Measurements from ENCODE around the gene CHMP1B. TPM values are rescaled to one million over a fixed set of nuclear protein-coding genes. Genes with fewer than 3 reads are reported as not detected.

CHMP1B gene
- total and polyA plus RNA-seq, 9 of the 15 experiments (the other 6 are each of a cell fraction or from before 2014, with no cell fraction given), result 12.3 to 29.9 (median 19.0) TPM

DNA sequence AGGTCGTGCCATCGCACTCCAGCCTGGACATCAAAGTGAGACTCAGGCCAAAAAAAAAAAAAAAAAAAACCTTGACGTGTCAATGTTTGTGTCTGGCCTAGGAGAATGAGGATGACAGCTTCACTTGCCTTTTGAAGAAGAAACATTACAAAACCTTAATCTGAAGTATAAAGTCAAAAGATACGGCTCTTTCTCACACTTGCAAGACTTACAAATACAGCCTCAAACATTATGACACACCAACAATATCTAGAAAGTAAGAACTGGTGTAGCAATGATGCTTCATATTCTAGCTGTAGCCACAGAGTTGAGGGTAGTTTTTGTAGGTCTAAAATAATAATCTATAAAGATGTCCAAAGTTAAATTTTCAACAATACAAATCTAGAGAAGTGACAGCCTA lies 31.4 kb downstream of the CHMP1B start:
- Histone ChIP-seq H3K4me3 (no peak overlapping the region), H4K20me1 (replicated peaks; ENCODE audit: control insufficient read depth, insufficient read depth, low read length) (no peaks in the 10 kb centered on the region), H3K4me2 (ENCODE audit: insufficient read depth, low read length) (no peak overlapping the region), H2AFZ (ENCODE audit: low read depth, low read length) (no peak overlapping the region), H3K4me1 (replicated peaks in 1 of 2; ENCODE audit: control insufficient read depth in 2 of 2, insufficient read depth in 2 of 2, low read length in 2 of 2) (peaks cover 9 to 16% of the 10 kb centered on the region in 2 experiments; a peak in 4 of 5 replicates), H3K9ac (ENCODE audit: insufficient read depth in 1 of 2, low read depth in 2 of 2, low read length in 2 of 2) (no peak overlapping the region), H3K36me3 (ENCODE audit: control insufficient read depth, insufficient read depth, low read length) (0 out of 3 replicates have a peak, but pooled peaks cover 2% of the 10 kb centered on the region), H3K9me3 (replicated peaks; ENCODE audit: control insufficient read depth, insufficient read depth, low read depth, low read length) (no peaks in the 10 kb centered on the region), H3K79me2 (ENCODE audit: control insufficient read depth, insufficient read depth, low read length) (no peaks in the 10 kb centered on the region), H3K27ac (ENCODE audit: extremely low read depth, low read depth, low read length) (no peak overlapping the region), H3K9me1 (ENCODE audit: control insufficient read depth, insufficient read depth, low read length) (no peaks in the 10 kb centered on the region), H3K27me3 (ENCODE audit: control insufficient read depth in 2 of 2, insufficient read depth in 2 of 2, low read length in 2 of 2) (no peaks in the 10 kb centered on the region; a peak in 1 of 5 replicates)
- FAIRE-seq (no peak), DNase-seq (ENCODE audit: extremely low read depth in 1 of 4, low spot score in 3 of 4) (no peak), ATAC-seq (no peak)
- intact Hi-C loops (cut with micrococcal nuclease), result no loop called here
- POLR2A ChIA-PET, result interaction anchor here (1.1 kb wide), 1 partner anchor 13 kb away, joined by 3 read pairs; no protein-coding TSS in a partner anchor
- 93% methylated on average over 1 of the region's 4 CpGs for WGBS (ENCODE audit: insufficient coverage, low coverage, missing lambda C conversion rate)
- BruUV-seq (replicated peaks), result no TSS peak
- in situ Hi-C loops (cut with MboI), result no loop called here
- CTCF ChIA-PET (ENCODE audit: low intra/inter-chr PET ratio), result no interaction called here
- TF ChIP-seq FOXK2 (conservative IDR thresholded peaks at IDR 0.05 in 1 of 2, IDR thresholded peaks at IDR 0.05 in 1 of 2; ENCODE audit: low read depth in 2 of 2) (no peak), RBM15 (IDR thresholded peaks at IDR 0.05; ENCODE audit: insufficient read depth, low read length) (no peak)

- DNase-seq (ENCODE audit: extremely low read depth in 1 of 4, low spot score in 3 of 4) (no peak), ATAC-seq (no peak), FAIRE-seq (no peak)
- no TSS peak for BruUV-seq (replicated peaks)
- ChIA-PET CTCF (ENCODE audit: low intra/inter-chr PET ratio) (no interaction called here), POLR2A (no interaction called here)
- intact Hi-C loops (cut with micrococcal nuclease) (no loop called here), in situ Hi-C loops (cut with MboI) (no loop called here)
- WGBS (ENCODE audit: insufficient coverage, low coverage, missing lambda C conversion rate), result 50% methylated on average over 1 of the region's 1 CpG
- Histone ChIP-seq H3K27me3 (ENCODE audit: control insufficient read depth in 2 of 2, insufficient read depth in 2 of 2, low read length in 2 of 2) (no peaks in the 10 kb centered on the region; a peak in 1 of 5 replicates), H3K9ac (ENCODE audit: insufficient read depth in 1 of 2, low read depth in 2 of 2, low read length in 2 of 2) (no peak overlapping the region), H3K4me1 (replicated peaks in 1 of 2; ENCODE audit: control insufficient read depth in 2 of 2, insufficient read depth in 2 of 2, low read length in 2 of 2) (peaks cover 11 to 16% of the 10 kb centered on the region in 2 experiments; a peak in 4 of 5 replicates), H3K27ac (ENCODE audit: extremely low read depth, low read depth, low read length) (no peak overlapping the region), H4K20me1 (replicated peaks; ENCODE audit: control insufficient read depth, insufficient read depth, low read length) (no peaks in the 10 kb centered on the region), H3K9me1 (ENCODE audit: control insufficient read depth, insufficient read depth, low read length) (no peaks in the 10 kb centered on the region), H3K4me3 (no peak overlapping the region), H3K36me3 (ENCODE audit: control insufficient read depth, insufficient read depth, low read length) (0 out of 3 replicates have a peak, but pooled peaks cover 2% of the 10 kb centered on the region), H3K9me3 (replicated peaks; ENCODE audit: control insufficient read depth, insufficient read depth, low read depth, low read length) (no peaks in the 10 kb centered on the region), H3K79me2 (ENCODE audit: control insufficient read depth, insufficient read depth, low read length) (no peaks in the 10 kb centered on the region), H3K4me2 (ENCODE audit: insufficient read depth, low read length) (no peak overlapping the region), H2AFZ (ENCODE audit: low read depth, low read length) (no peak overlapping the region)
- TF ChIP-seq HSF4 (CRISPR knock-in tag; IDR thresholded peaks at IDR 0.05; ENCODE audit: borderline replicate concordance) (no peak), ETV6 (IDR thresholded peaks at IDR 0.05; ENCODE audit: borderline replicate concordance in 1 of 2, low read depth in 2 of 2, low read length in 1 of 2) (no peak), ETV6 (CRISPR knock-in tag; IDR thresholded peaks at IDR 0.05; ENCODE audit: borderline replicate concordance) (no peak), ZNF764 (CRISPR knock-in tag; IDR thresholded peaks at IDR 0.05; ENCODE audit: low read depth) (no peak), MYBL2 (IDR thresholded peaks at IDR 0.05; ENCODE audit: low read depth) (no peak), MYBL2 (CRISPR knock-in tag; IDR thresholded peaks at IDR 0.05; ENCODE audit: borderline replicate concordance) (no peak), ELF4 (CRISPR knock-in tag; IDR thresholded peaks at IDR 0.05) (no peak), POLR2H (tag; IDR thresholded peaks at IDR 0.05; ENCODE audit: low read depth) (no peak), ZZZ3 (IDR thresholded peaks at IDR 0.05) (no peak), RBFOX2 (IDR thresholded peaks at IDR 0.05; ENCODE audit: low read depth, low read length) (no peak), HNRNPLL (IDR thresholded peaks at IDR 0.05; ENCODE audit: low read depth, low read length, poor library complexity, severe bottlenecking) (no peak), E2F3 (CRISPR knock-in tag; IDR thresholded peaks at IDR 0.05) (no peak), ZNF75A (CRISPR knock-in tag; IDR thresholded peaks at IDR 0.05) (no peak), NFRKB (IDR thresholded peaks at IDR 0.05; ENCODE audit: low read depth) (no peak)
- TF ChIP-seq, protein P1, sequence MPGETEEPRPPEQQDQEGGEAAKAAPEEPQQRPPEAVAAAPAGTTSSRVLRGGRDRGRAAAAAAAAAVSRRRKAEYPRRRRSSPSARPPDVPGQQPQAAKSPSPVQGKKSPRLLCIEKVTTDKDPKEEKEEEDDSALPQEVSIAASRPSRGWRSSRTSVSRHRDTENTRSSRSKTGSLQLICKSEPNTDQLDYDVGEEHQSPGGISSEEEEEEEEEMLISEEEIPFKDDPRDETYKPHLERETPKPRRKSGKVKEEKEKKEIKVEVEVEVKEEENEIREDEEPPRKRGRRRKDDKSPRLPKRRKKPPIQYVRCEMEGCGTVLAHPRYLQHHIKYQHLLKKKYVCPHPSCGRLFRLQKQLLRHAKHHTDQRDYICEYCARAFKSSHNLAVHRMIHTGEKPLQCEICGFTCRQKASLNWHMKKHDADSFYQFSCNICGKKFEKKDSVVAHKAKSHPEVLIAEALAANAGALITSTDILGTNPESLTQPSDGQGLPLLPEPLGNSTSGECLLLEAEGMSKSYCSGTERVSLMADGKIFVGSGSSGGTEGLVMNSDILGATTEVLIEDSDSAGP (CRISPR knock-in tag; IDR thresholded peaks at IDR 0.05), result no peak
Observed at GRCh38 chr18:11883153-11883552, 31.9 kb downstream of the CHMP1B start.
